ENCODE data around the gene ECHS1. TPM values are rescaled to one million over a fixed set of nuclear protein-coding genes. Genes with fewer than 3 reads are reported as not detected.

ECHS1 gene
- total and polyA plus RNA-seq, 9 of the 15 experiments (the other 6 are each of a cell fraction or from before 2014, with no cell fraction given), result 16.6 to 100 (median 68.1) TPM

GRCh38 chr10:133403359-133403758, 30.2 kb upstream of the ECHS1 start:
- no peaks in the 10 kb centered on the region for H3K9me1 ChIP-seq (ENCODE audit: control insufficient read depth, insufficient read depth, low read length)
- no peak overlapping the region for H3K9ac ChIP-seq (ENCODE audit: insufficient read depth in 1 of 2, low read depth in 2 of 2, low read length in 2 of 2)
- H3K9me3 ChIP-seq (replicated peaks; ENCODE audit: control insufficient read depth, insufficient read depth, low read depth, low read length), result no peaks in the 10 kb centered on the region
- H3K4me1 ChIP-seq (replicated peaks in 1 of 2; ENCODE audit: control insufficient read depth in 2 of 2, insufficient read depth in 2 of 2, low read length in 2 of 2), result peaks cover 0 to 7% of the 10 kb centered on the region in 2 experiments; a peak in 2 of 5 replicates
- FAIRE-seq (no peak), ATAC-seq (no peak), DNase-seq (ENCODE audit: extremely low read depth in 1 of 4, low spot score in 3 of 4) (no peak)
- no peak overlapping the region for H3K4me3 ChIP-seq
- 75% methylated on average over 10 of the region's 16 CpGs for WGBS (ENCODE audit: insufficient coverage, low coverage, missing lambda C conversion rate)
- H3K4me2 ChIP-seq (ENCODE audit: insufficient read depth, low read length), result no peak overlapping the region
- intact Hi-C loops (cut with micrococcal nuclease) (no loop called here), in situ Hi-C loops (cut with MboI) (no loop called here)
- no peaks in the 10 kb centered on the region for H3K27me3 ChIP-seq (ENCODE audit: control insufficient read depth in 2 of 2, insufficient read depth in 2 of 2, low read length in 2 of 2)
- TF ChIP-seq ZNF449 (CRISPR knock-in tag; IDR thresholded peaks at IDR 0.05) (no peak), NFIC (IDR thresholded peaks at IDR 0.05) (no peak), HMBOX1 (IDR thresholded peaks at IDR 0.05) (no peak), SREBF1 (IDR thresholded peaks at IDR 0.05; ENCODE audit: borderline replicate concordance, low read depth, low read length) (no peak), KDM1A (IDR thresholded peaks at IDR 0.05) (no peak), NCOA4 (IDR thresholded peaks at IDR 0.05; ENCODE audit: partially characterized antibody) (no peak), CTCF (IDR thresholded peaks at IDR 0.05 in 2 of 3, conservative IDR thresholded peaks at IDR 0.05 in 1 of 3; ENCODE audit: insufficient read depth in 2 of 3, low read depth in 1 of 3, low read length in 3 of 3) (no peak), ZNF57 (CRISPR knock-in tag; IDR thresholded peaks at IDR 0.05) (no peak), ZNF740 (CRISPR knock-in tag; IDR thresholded peaks at IDR 0.05) (no peak), ZNF740 (tag; IDR thresholded peaks at IDR 0.05) (no peak), TFAM (CRISPR knock-in tag; conservative IDR thresholded peaks at IDR 0.05) (no peak)
- ChIA-PET CTCF (ENCODE audit: low intra/inter-chr PET ratio) (no interaction called here), POLR2A (no interaction called here)
- peaks cover 8% of the 10 kb centered on the region; the same call in 2 of the 3 replicates for H3K79me2 ChIP-seq (ENCODE audit: control insufficient read depth, insufficient read depth, low read length)
- no peak overlapping the region for H2AFZ ChIP-seq (ENCODE audit: low read depth, low read length)
- no peak overlapping the region for H3K27ac ChIP-seq (ENCODE audit: extremely low read depth, low read depth, low read length)
- BruUV-seq (replicated peaks), result no TSS peak
- peaks cover 58% of the 10 kb centered on the region; the same call in 2 of the 3 replicates for H3K36me3 ChIP-seq (ENCODE audit: control insufficient read depth, insufficient read depth, low read length)
- H4K20me1 ChIP-seq (replicated peaks; ENCODE audit: control insufficient read depth, insufficient read depth, low read length), result no peaks in the 10 kb centered on the region
